HG03439 (cell line): ENCODE results near the gene VCX3A.
"Not testable (repeated sequence)": the region's sequence is repeated elsewhere in the genome, so short reads cannot be mapped to it uniquely, and the experiment has no call there.

Experiments
- ATAC-seq: cut with Tn5 transposase; IDR thresholded peaks from one replicate; pipeline ENCODE4 v1.9.1; 2021; ENCODE audit warnings: mild to moderate bottlenecking, moderate library complexity; ENCODE audit not compliant: unreplicated experiment

The VCX3A gene

DNA sequence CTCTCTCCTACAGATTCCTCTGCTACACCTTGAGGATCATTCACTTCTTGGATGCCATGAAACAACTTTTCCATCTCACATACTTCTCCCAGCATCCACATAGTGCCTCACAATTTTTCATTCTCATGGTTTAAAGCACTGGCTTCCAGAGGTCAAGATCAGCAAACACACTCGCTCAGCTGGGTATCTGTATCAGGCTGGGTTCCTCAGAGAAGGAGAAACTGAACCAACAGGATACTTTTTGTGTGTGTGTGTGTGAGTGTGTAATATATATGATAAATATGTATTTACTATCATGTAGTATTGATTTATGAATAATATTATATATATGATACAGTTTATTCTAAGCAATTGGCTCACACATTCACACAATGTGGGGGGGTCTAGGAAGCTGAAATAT is at the start of gene VCX3A:
VCX3A (minus strand) TSS at position 101 of the 400 bp plus-strand sequence. CDS start 621 bp downstream, outside the sequence.
- ATAC-seq: not testable (repeated sequence)

GRCh38 chrX:6574762-6575161 is 39.8 kb upstream of the VCX3A start:
- no peak for ATAC-seq

DNA sequence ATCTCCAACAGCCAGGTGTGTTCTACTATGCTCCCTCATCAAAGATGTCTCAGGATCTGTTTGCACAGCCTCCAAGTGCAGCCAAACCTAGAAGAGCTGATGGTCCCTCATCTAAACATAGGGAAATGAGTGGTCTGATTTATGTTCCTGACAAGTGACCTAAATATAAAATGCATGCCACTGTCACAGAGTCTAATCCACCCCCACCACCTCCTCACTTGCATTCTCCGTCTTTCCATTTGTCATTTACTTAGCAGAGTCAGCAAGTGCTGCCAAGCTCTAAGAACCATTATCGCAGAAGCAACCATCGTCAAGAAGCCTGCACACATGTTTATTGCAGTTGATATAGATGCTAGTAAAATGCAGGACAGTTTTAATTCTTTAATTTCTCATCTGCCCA is 33.1 kb upstream of the VCX3A start:
- ATAC-seq: no peak

DNA sequence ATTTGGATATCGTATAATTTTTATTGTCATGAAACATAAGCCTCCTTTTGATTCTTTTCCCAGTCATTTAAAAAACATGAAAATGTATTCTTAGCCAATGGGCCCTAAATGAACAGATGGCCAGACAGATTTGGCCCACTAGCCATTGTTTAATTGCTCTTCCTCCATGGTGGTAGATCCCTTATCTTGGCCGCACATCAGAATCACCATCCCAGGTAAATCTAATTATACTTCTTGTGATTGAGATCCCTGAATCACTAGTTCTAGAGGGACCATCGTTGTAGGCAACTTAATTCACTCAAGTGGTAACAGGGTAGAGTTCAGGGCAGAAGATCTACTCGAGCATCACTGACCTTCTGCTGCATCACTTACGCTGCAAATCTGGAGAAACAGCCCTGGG is 24.1 kb upstream of the VCX3A start:
- ATAC-seq: no peak

DNA sequence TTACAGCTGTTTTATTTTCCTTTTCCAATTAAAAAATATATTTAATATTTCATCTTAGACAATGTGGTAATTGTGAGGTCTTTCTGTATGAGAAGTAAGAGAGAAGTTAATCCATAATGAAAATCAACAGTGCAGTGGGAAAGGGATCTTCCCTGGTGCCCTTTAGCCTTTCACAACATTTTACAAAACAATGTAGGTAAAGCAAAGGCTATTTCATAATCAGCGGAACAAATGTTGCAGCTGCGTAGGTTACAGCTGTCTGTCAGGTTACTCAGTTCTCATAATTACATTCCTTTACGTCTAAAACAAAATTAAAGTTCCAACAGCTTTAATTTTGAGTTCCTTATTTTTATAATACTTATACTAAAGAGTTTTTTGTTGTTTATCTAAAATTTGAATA is 22.8 kb upstream of the VCX3A start:
- no peak for ATAC-seq

GRCh38 chrX:6550999-6551398 is 16.1 kb upstream of the VCX3A start:
- ATAC-seq: no peak

DNA sequence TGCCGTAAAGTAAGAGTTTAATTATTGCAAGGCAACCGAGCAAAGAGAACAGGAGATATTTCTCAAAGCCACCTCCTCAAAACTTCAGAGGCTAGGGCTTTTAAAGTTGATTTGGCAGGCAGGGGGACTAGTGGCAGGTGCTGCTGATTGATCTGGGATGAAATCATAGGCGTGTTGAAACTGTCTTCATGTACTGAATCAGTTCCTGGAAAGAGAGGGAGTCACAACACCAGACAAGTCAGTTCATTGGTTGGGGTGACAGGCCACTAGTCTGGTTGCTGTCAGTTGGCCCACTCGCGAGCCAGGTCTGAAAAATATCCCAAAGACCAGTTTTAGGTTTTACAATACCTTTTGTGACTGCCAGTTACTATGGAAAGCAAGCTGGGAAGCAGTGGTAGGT is 10.8 kb upstream of the VCX3A start:
- ATAC-seq: no peak

DNA sequence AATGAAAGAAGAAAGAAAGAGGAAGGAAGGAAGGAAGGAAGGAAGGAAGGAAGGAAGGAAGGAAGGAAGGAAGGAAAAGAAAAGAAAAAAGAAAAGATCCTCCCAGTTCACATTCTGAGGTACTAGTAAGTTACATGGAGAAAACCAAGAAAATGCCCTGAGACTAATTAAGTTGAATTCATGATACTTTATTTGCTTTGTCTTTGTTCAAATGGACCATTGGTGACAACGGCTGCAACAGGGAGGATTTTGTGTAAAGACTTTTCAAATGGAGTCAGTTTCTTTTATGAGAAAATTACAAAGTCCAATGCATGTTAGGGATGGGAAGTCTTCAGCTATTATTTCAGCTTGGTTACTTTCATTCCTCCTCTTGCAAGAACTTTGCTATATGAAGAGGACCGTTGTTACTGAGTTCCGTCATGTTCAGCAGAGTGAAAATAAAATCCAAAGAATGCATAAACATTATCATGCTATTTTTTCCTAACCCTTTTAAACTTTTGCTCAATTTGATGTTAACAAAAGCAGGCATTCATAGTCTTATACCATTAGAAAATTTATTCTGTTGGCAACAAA is 8.3 kb downstream of the VCX3A start:
- ATAC-seq: no peak

DNA sequence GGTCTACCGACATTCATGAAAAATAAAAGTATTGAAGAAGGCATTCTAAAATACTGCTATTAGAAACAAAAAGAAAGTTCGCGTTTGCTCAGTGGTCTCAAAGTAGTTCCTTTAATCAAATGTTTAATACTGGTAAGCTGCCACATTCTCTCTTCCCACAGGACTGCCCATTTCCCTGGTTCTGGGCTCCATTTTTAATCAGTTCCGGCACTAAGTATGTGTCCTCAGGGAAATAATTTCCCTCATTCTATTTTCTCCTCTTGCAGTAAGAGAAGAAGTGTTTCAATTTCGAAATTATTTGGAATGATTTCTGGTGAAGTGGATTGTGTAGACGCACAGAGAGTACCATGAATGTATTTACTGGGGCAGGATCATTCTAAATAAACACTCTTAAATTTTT is 17.5 kb downstream of the VCX3A start:
- ATAC-seq: no peak

DNA sequence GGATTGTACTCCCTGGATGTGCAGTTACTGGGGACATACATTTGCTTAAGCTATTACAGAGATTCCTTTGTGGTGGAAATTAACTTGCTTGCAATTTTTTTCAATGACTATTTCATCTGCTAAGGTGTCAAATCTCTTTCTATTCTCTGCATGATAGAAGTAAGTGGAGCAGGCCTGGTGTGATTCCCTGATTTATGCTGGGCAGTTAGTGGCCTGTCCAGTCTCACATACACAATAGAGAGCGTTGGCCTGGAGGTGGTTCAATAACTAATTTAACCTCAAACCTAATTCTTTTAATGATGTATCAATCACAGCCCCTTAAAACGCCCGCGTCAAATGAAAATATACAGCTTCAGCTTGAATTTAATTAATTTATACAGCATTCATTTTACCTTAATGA is 28.5 kb downstream of the VCX3A start:
- ATAC-seq: no peak

DNA sequence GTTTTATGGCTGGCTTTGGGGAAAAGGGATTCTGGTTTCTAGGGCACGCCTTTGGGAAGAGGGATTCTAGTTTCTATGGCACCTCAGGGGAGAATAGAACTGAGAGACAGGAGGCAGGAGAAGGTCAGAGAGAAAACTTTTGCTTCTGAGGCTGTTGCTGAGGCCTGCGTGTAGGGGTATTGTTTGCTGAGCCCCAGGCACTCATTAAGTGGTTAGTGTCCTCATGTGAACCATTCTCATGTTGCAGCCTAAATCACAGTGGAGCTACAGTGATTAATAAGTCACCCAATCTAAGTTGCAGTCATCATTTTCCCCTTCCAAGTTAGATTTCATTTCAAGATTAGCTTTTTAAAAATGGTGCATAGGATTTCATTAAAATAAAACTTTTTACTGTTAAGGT is 29.0 kb downstream of the VCX3A start:
- no peak for ATAC-seq

- no peak for ATAC-seq
These were observed 34.2 kb downstream of the VCX3A start for GRCh38 chrX:6500719-6501118.

DNA sequence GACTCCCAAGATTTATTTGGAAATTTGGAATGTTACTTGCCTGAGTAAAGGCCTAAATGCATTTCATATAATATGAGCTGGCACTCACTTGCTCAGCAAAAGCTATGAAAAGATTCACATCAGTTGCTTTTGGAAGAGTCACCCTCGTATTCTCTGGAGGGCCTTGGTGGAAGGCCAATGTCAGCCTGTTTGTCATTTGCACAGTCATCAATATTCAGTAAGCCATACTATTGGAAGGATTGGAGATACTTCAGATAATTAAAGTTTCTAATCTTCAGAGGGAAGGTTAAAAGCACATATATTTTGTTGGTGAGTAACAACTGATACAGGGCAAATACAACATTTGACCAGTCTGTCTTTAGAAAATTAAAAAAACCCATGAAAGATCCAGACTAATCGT is 36.6 kb downstream of the VCX3A start:
- ATAC-seq: no peak
